ENCODE measurements around the gene GALNTL6. TPM values are rescaled to one million over a fixed set of nuclear protein-coding genes. Genes with fewer than 3 reads are reported as not detected.

Gene GALNTL6
- polyA plus RNA-seq, 1 donor (not counting 4 experiments of a cell fraction or from before 2014, with no cell fraction given) = not detected

DNA sequence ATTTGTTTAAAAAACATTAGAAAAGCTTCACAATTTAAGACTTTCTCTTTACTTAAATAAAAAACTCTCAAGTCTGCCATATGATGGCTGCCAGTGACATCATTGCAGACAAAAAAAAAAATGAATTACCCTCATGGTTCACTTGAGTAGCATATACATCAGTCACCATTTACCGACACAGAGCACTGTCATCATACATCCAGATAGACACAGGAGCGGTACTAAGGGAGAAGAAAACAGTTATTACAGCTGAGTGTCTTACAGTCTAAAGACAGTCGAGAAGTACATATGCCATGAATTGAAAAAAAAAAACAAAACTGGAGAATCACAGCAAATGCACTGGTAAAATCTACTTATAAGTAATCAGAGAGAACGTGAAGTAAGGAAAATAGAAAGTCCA lies 949.7 kb downstream of the GALNTL6 start:
- no peak overlapping the region for H3K4me2 ChIP-seq (ENCODE audit: control insufficient read depth, extremely low read depth, insufficient read depth, low read depth, low read length)
- no peaks in the 10 kb centered on the region for H3K9me1 ChIP-seq (ENCODE audit: control insufficient read depth, extremely low read depth, insufficient read depth, low read length)
- H3K9me3 ChIP-seq (ENCODE audit: control insufficient read depth, low read depth, low read length) = no peaks in the 10 kb centered on the region
- H3K4me3 ChIP-seq (ENCODE audit: control insufficient read depth in 2 of 3, extremely low read depth in 1 of 3, insufficient read depth in 2 of 3, low read depth in 1 of 3, low read length in 3 of 3) = no peak overlapping the region
- H3K9ac ChIP-seq (ENCODE audit: control insufficient read depth, extremely low read depth, insufficient read depth, low read length) = no peak overlapping the region
- no peak for DNase-seq (ENCODE audit: low read depth, low spot score)
- dilution Hi-C loops (cut with MboI; ENCODE audit: extremely low pct_ligation_motif_present, low sequenced_read_pairs) = no loop called here
- no peak overlapping the region for H3K27ac ChIP-seq (ENCODE audit: control insufficient read depth, insufficient read depth, low read length)
- no peaks in the 10 kb centered on the region for H4K20me1 ChIP-seq (ENCODE audit: control insufficient read depth, extremely low read depth, insufficient read depth, low read length)
- H3K36me3 ChIP-seq (ENCODE audit: control insufficient read depth in 2 of 2, extremely low read depth in 1 of 2, insufficient read depth in 2 of 2, low read length in 2 of 2) = no peaks in the 10 kb centered on the region
- no peak for TF ChIP-seq CTCF (optimal IDR thresholded peaks at IDR 0.05 in 1 of 3, IDR thresholded peaks at IDR 0.05 in 1 of 3, conservative IDR thresholded peaks at IDR 0.05 in 1 of 3; ENCODE audit: extremely low read depth in 1 of 3, insufficient read depth in 2 of 3, low read length in 3 of 3)
- no peak for TF ChIP-seq EZH2 (IDR thresholded peaks at IDR 0.05; ENCODE audit: low read length)
- no peak for FAIRE-seq
- no peaks in the 10 kb centered on the region for H3K27me3 ChIP-seq (ENCODE audit: control insufficient read depth, extremely low read depth, insufficient read depth, low read length)
- no peaks in the 10 kb centered on the region for H3K79me2 ChIP-seq (ENCODE audit: control insufficient read depth, insufficient read depth, low read length)
- no peaks in the 10 kb centered on the region for H3K4me1 ChIP-seq (ENCODE audit: control insufficient read depth, extremely low read depth, insufficient read depth, low read length)
- H2AFZ ChIP-seq (ENCODE audit: control insufficient read depth, low read length) = no peak overlapping the region

DNA sequence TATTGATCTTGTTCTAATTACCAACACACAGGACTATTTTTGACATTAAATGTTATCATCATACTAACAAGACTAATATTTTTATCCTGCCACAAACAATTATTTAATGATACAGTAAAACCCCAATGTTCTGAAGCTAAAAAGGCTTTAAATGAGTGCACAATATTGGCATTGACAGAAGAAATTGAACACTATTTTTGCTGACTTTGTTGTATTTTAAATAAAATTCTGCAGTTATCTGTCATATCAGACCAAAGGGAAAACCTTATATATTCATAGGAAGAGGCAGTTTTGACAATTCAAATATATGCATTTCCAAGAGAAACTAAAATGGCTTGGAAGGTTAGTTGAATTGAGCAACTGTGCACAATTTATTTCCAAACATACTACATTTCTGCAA lies 957.6 kb downstream of the GALNTL6 start:
- no peaks in the 10 kb centered on the region for H3K27me3 ChIP-seq (ENCODE audit: control insufficient read depth, extremely low read depth, insufficient read depth, low read length)
- no peak overlapping the region for H3K27ac ChIP-seq (ENCODE audit: control insufficient read depth, insufficient read depth, low read length)
- no peak for DNase-seq (ENCODE audit: low read depth, low spot score)
- H3K4me2 ChIP-seq (ENCODE audit: control insufficient read depth, extremely low read depth, insufficient read depth, low read depth, low read length) = no peak overlapping the region
- H3K36me3 ChIP-seq (ENCODE audit: control insufficient read depth in 2 of 2, extremely low read depth in 1 of 2, insufficient read depth in 2 of 2, low read length in 2 of 2) = no peaks in the 10 kb centered on the region
- no peaks in the 10 kb centered on the region for H3K9me3 ChIP-seq (ENCODE audit: control insufficient read depth, low read depth, low read length)
- H2AFZ ChIP-seq (ENCODE audit: control insufficient read depth, low read length) = no peak overlapping the region
- no peak for FAIRE-seq
- H3K4me1 ChIP-seq (ENCODE audit: control insufficient read depth, extremely low read depth, insufficient read depth, low read length) = no peaks in the 10 kb centered on the region
- H4K20me1 ChIP-seq (ENCODE audit: control insufficient read depth, extremely low read depth, insufficient read depth, low read length) = no peaks in the 10 kb centered on the region
- TF ChIP-seq CTCF (optimal IDR thresholded peaks at IDR 0.05 in 1 of 3, IDR thresholded peaks at IDR 0.05 in 1 of 3, conservative IDR thresholded peaks at IDR 0.05 in 1 of 3; ENCODE audit: extremely low read depth in 1 of 3, insufficient read depth in 2 of 3, low read length in 3 of 3) = no peak
- TF ChIP-seq EZH2 (IDR thresholded peaks at IDR 0.05; ENCODE audit: low read length) = no peak
- no peaks in the 10 kb centered on the region for H3K9me1 ChIP-seq (ENCODE audit: control insufficient read depth, extremely low read depth, insufficient read depth, low read length)
- H3K4me3 ChIP-seq (ENCODE audit: control insufficient read depth in 2 of 3, extremely low read depth in 1 of 3, insufficient read depth in 2 of 3, low read depth in 1 of 3, low read length in 3 of 3) = no peak overlapping the region
- H3K9ac ChIP-seq (ENCODE audit: control insufficient read depth, extremely low read depth, insufficient read depth, low read length) = no peak overlapping the region
- dilution Hi-C loops (cut with MboI; ENCODE audit: extremely low pct_ligation_motif_present, low sequenced_read_pairs) = no loop called here
- no peaks in the 10 kb centered on the region for H3K79me2 ChIP-seq (ENCODE audit: control insufficient read depth, insufficient read depth, low read length)

All from keratinocyte (primary cell).